GM19193 (cell line): ENCODE measurements around the gene USP31.

Source experiments
- POLR2A ChIP-seq: IDR thresholded peaks from 4 replicates; pipeline ENCODE4 v1.6.1; 2011; ENCODE audit not compliant: insufficient read depth, insufficient read length; ENCODE audit errors: extremely low read depth

The USP31 gene

GRCh38 chr16:23066676-23067075 is 82.6 kb downstream of the USP31 start:
- no peak for TF ChIP-seq POLR2A

GRCh38 chr16:23064639-23065038 is 84.6 kb downstream of the USP31 start:
- no peak for TF ChIP-seq POLR2A

- TF ChIP-seq POLR2A, result no peak
Observed at GRCh38 chr16:23062524-23062923, 86.7 kb downstream of the USP31 start.

- no peak for TF ChIP-seq POLR2A
Observed at GRCh38 chr16:23061669-23062068, 87.6 kb downstream of the USP31 start.

GRCh38 chr16:23060458-23061320 is 88.6 kb downstream of the USP31 start:
- no peak for TF ChIP-seq POLR2A

GRCh38 chr16:23059433-23059832 is 89.8 kb downstream of the USP31 start:
- TF ChIP-seq POLR2A, result no peak

- no peak for TF ChIP-seq POLR2A
Observed at GRCh38 chr16:23058576-23058975, 90.7 kb downstream of the USP31 start.

GRCh38 chr16:23057013-23057596 is 92.1 kb downstream of the USP31 start:
- no peak for TF ChIP-seq POLR2A

GRCh38 chr16:23055481-23055880 is 93.8 kb downstream of the USP31 start:
- no peak for TF ChIP-seq POLR2A

GRCh38 chr16:23052908-23053580 is 96.2 kb downstream of the USP31 start:
- TF ChIP-seq POLR2A, result no peak

GRCh38 chr16:23052221-23052620 is 97.0 kb downstream of the USP31 start:
- no peak for TF ChIP-seq POLR2A

- TF ChIP-seq POLR2A, result no peak
Observed at GRCh38 chr16:23051587-23051986, 97.7 kb downstream of the USP31 start.

- TF ChIP-seq POLR2A, result no peak
Observed at GRCh38 chr16:23048164-23048563, 101.1 kb downstream of the USP31 start.

GRCh38 chr16:23045025-23045424 is 104.2 kb downstream of the USP31 start:
- no peak for TF ChIP-seq POLR2A

- TF ChIP-seq POLR2A, result no peak
Observed at GRCh38 chr16:23040246-23040645, 109.0 kb downstream of the USP31 start.

- no peak for TF ChIP-seq POLR2A
Observed at GRCh38 chr16:23039118-23039517, 110.1 kb downstream of the USP31 start.

- no peak for TF ChIP-seq POLR2A
Observed at GRCh38 chr16:23035240-23035639, 114.0 kb downstream of the USP31 start.
